ENCODE results near the gene TAF1C.

DNA sequence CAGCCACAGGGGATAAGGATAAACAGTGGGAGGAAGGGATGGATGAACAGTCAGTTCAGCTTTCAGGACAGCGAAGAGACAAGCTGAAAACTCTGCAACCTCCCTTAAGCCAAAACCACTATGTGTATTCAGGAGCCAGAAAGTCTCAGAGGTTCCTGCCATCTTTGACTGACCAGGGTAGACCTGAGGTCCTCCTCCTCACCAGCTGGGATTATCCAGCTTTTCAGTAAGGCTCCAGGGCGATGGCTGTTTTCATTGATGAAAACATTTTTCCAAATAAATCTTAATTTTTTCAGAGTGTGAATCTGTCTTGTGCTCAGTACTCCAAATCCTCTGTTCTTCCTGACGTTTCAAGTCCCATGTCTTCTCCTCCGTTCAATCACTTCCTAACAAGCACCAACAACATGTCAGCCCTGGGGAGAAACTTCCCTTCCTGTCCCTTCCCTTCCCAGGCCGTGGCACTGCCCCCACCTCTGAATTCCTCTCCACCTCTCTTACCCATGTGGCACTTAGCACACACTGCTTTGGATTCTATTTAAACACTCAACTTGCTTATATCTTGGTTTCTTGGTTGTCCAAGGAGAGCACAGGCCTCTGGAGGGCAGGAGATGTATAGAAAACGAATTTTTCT lies 47.1 kb downstream of the TAF1C start:
- TF ChIP-seq, protein P1, sequence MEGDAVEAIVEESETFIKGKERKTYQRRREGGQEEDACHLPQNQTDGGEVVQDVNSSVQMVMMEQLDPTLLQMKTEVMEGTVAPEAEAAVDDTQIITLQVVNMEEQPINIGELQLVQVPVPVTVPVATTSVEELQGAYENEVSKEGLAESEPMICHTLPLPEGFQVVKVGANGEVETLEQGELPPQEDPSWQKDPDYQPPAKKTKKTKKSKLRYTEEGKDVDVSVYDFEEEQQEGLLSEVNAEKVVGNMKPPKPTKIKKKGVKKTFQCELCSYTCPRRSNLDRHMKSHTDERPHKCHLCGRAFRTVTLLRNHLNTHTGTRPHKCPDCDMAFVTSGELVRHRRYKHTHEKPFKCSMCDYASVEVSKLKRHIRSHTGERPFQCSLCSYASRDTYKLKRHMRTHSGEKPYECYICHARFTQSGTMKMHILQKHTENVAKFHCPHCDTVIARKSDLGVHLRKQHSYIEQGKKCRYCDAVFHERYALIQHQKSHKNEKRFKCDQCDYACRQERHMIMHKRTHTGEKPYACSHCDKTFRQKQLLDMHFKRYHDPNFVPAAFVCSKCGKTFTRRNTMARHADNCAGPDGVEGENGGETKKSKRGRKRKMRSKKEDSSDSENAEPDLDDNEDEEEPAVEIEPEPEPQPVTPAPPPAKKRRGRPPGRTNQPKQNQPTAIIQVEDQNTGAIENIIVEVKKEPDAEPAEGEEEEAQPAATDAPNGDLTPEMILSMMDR (IDR thresholded peaks at IDR 0.05; ENCODE audit: low read length), result no peak
- no peak for TF ChIP-seq EZH2 (optimal IDR thresholded peaks at IDR 0.05; ENCODE audit: low read depth, low read length)
- no peak for TF ChIP-seq EZH2phosphoT487 (IDR thresholded peaks at IDR 0.05; ENCODE audit: low read length)
